GM20000 (cell line): ENCODE data around the gene SLC35F1.

ENCODE experiments used
- DNase-seq: peaks from one replicate; pipeline ENCODE4 v3.0.0; 2012; ENCODE audit warnings: low spot score
- CTCF ChIP-seq: IDR thresholded peaks from 2 replicates; pipeline ENCODE4 v1.5.1; 2012; ENCODE audit warnings: mild to moderate bottlenecking, control low read depth; ENCODE audit errors: extremely low read depth, missing control alignments

SLC35F1 gene

GRCh38 chr6:118103381-118104146, 196.5 kb downstream of the SLC35F1 start:
- TF ChIP-seq CTCF = no peak
- DNase-seq = no peak

- no peak for DNase-seq
- TF ChIP-seq CTCF = no peak
These were observed 215.2 kb downstream of the SLC35F1 start for GRCh38 chr6:118122161-118122725.

- TF ChIP-seq CTCF = no peak
- DNase-seq = no peak
These were observed 215.7 kb downstream of the SLC35F1 start for GRCh38 chr6:118122801-118123200.

GRCh38 chr6:118123503-118124037, 216.5 kb downstream of the SLC35F1 start:
- TF ChIP-seq CTCF = no peak
- DNase-seq = no peak

- TF ChIP-seq CTCF = no peak
- no peak for DNase-seq
These were observed 217.8 kb downstream of the SLC35F1 start for GRCh38 chr6:118124851-118125250.

- TF ChIP-seq CTCF = no peak
These were observed 221.7 kb downstream of the SLC35F1 start for GRCh38 chr6:118128755-118129154.

GRCh38 chr6:118134206-118134605, 227.1 kb downstream of the SLC35F1 start:
- DNase-seq = no peak
- TF ChIP-seq CTCF = no peak

More at GRCh38 chr6:118128755-118129154, 221.7 kb downstream of the SLC35F1 start:
- DNase-seq = no peak
